ENCODE measurements around the gene PPM1G.
A peak's percentile ranks its signal among the peaks of the same experiment; 100 is the strongest.
"Not testable (repeated sequence)": the region's sequence is repeated elsewhere in the genome, so short reads cannot be mapped to it uniquely, and the experiment has no call there.

The PPM1G gene

GRCh38 chr2:27362678-27363420 is 46.5 kb downstream of the PPM1G start:
- no peak overlapping the region for H3K4me3 ChIP-seq (ENCODE audit: low read length)
- TF ChIP-seq, protein P1, sequence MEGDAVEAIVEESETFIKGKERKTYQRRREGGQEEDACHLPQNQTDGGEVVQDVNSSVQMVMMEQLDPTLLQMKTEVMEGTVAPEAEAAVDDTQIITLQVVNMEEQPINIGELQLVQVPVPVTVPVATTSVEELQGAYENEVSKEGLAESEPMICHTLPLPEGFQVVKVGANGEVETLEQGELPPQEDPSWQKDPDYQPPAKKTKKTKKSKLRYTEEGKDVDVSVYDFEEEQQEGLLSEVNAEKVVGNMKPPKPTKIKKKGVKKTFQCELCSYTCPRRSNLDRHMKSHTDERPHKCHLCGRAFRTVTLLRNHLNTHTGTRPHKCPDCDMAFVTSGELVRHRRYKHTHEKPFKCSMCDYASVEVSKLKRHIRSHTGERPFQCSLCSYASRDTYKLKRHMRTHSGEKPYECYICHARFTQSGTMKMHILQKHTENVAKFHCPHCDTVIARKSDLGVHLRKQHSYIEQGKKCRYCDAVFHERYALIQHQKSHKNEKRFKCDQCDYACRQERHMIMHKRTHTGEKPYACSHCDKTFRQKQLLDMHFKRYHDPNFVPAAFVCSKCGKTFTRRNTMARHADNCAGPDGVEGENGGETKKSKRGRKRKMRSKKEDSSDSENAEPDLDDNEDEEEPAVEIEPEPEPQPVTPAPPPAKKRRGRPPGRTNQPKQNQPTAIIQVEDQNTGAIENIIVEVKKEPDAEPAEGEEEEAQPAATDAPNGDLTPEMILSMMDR (IDR thresholded peaks at IDR 0.05; ENCODE audit: insufficient read depth, low read depth, low read length, missing control alignments): no peak
- no peak for DNase-seq (ENCODE audit: low read depth)

- DNase-seq (ENCODE audit: low read depth): peak; percentile 98
- H3K4me3 ChIP-seq (ENCODE audit: low read length): peak within 1 kb of the TSS; percentile 99
- TF ChIP-seq, protein P1 (IDR thresholded peaks at IDR 0.05; ENCODE audit: insufficient read depth, low read depth, low read length, missing control alignments): no peak
Observed at GRCh38 chr2:27356382-27357181, 52.8 kb downstream of the PPM1G start, which contains the start of gene GTF3C2. GTF3C2 (minus strand) TSS chr2:27356764; CDS start chr2:27343554, 13,210 bp downstream.

GRCh38 chr2:27356056-27356381 is 53.4 kb downstream of the PPM1G start:
- peak; percentile 53 for DNase-seq (ENCODE audit: low read depth)
- TF ChIP-seq, protein P1 (IDR thresholded peaks at IDR 0.05; ENCODE audit: insufficient read depth, low read depth, low read length, missing control alignments): no peak
- H3K4me3 ChIP-seq (ENCODE audit: low read length): peak overlapping the region; percentile 99

- TF ChIP-seq, protein P1 (IDR thresholded peaks at IDR 0.05; ENCODE audit: insufficient read depth, low read depth, low read length, missing control alignments): no peak
- H3K4me3 ChIP-seq (ENCODE audit: low read length): no peak overlapping the region
- no peak for DNase-seq (ENCODE audit: low read depth)
Observed at GRCh38 chr2:27354597-27354927, 54.8 kb downstream of the PPM1G start.

GRCh38 chr2:27353762-27354596 is 55.4 kb downstream of the PPM1G start:
- DNase-seq (ENCODE audit: low read depth): peak; percentile 47
- no peak overlapping the region for H3K4me3 ChIP-seq (ENCODE audit: low read length)
- TF ChIP-seq, protein P1 (IDR thresholded peaks at IDR 0.05; ENCODE audit: insufficient read depth, low read depth, low read length, missing control alignments): no peak

DNA sequence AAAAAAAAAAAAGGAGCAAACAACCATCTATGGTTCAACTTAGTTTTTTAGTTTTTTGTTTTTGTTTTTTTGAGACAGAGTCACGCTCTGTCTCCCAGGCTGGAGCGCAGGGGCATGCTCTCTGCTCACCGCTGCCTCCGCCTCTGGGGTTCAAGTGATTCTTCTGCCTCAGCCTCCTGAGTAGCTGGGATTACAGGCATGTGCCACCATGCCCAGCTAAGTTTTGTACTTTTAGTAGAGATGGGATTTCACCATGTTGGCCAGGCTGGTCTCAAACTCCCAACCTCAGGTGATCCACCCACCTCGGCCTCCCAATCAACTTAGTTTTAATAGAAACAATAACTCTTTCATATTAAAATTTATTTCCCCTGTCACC is 56.0 kb downstream of the PPM1G start:
- H3K4me3 ChIP-seq (ENCODE audit: low read length); DNase-seq (ENCODE audit: low read depth): not testable (repeated sequence)
